Activated naive CD4-positive, alpha-beta T cell treated with anti-CD3 and anti-CD28 coated beads, Interleukin-2, amount 50 U/mL, for 72 hours (primary cell): ENCODE results near the gene IRF8. TPM values are rescaled to one million over a fixed set of nuclear protein-coding genes. Genes with fewer than 3 reads are reported as not detected.
"Not testable (repeated sequence)": the region's sequence is repeated elsewhere in the genome, so short reads cannot be mapped to it uniquely, and the experiment has no call there.

Source experiments
- ATAC-seq, 2 donors: fragments of 150-1000 bp; cut with Tn5 transposase; 2 replicates each; pipeline ENCODE4 v1.10.0; 2021; ENCODE audit warnings: mild to moderate bottlenecking in 2 of 2, moderate library complexity in 2 of 2
- DNase-seq, 2 donors: peaks; one replicate each; pipeline ENCODE4 v3.0.0; 2021 to 2022; ENCODE audit warnings: low spot score in 2 of 2
- H3K27ac Mint-ChIP-seq, 2 donors: one replicate each; pipeline ENCODE4 v1.8.0; 2022; ENCODE audit warnings: mild to moderate bottlenecking in 2 of 2, mixed read lengths in 2 of 2
- H3K36me3 Mint-ChIP-seq, 2 donors: one replicate each; pipeline ENCODE4 v1.8.0; 2022; ENCODE audit warnings: mixed read lengths in 2 of 2
- H3K9me3 Mint-ChIP-seq, 2 donors: one replicate each; pipeline ENCODE4 v1.8.0; 2022; ENCODE audit warnings: mixed read lengths in 2 of 2
- total RNA-seq, 2 donors: library from RNA; stranded (reverse); gene quantifications; one replicate each; pipeline ENCODE4 v1.2.3, GENCODE V29; 2022

Gene IRF8
- total RNA-seq, 2 donors from 2014 or later: 150 to 184 TPM

DNA sequence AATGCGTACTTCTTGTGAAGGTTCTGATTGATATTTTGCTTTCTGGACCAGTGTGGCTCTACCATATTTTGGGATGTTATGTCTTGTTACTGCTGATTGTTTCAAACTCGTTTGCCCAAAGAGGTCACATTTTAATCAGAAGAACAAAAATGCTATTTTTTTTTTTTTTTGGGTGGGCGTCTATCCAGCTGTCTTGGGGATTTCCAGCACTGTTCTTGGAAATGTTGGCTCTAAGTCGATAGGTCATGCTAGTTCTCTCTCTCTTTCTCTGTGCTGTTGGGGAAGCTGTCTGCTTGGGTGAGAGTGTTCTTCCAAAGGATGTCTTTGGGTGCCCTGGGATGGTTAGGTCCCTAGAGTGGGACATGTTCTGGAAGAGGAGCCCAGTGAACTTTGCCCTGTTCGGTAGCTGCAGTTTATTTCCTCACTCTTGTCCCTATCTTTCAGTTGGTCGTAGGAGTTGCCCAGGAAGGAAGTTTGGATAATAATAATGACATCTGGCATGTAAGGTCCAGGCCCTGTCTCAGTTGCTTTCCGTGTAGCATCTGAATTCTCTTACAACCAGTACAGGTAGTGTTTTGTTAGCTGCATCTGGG, 2.9 kb downstream of the IRF8 start:
- H3K9me3 Mint-ChIP-seq: no peaks in the 10 kb centered on the region
- DNase-seq: peak in 1 of 2 donors; percentile 14
- H3K27ac Mint-ChIP-seq: peak overlapping the region; percentile 92 to 97
- no peak for ATAC-seq
- H3K36me3 Mint-ChIP-seq: peaks cover 81 to 82% of the 10 kb centered on the region in 2 donors

DNA sequence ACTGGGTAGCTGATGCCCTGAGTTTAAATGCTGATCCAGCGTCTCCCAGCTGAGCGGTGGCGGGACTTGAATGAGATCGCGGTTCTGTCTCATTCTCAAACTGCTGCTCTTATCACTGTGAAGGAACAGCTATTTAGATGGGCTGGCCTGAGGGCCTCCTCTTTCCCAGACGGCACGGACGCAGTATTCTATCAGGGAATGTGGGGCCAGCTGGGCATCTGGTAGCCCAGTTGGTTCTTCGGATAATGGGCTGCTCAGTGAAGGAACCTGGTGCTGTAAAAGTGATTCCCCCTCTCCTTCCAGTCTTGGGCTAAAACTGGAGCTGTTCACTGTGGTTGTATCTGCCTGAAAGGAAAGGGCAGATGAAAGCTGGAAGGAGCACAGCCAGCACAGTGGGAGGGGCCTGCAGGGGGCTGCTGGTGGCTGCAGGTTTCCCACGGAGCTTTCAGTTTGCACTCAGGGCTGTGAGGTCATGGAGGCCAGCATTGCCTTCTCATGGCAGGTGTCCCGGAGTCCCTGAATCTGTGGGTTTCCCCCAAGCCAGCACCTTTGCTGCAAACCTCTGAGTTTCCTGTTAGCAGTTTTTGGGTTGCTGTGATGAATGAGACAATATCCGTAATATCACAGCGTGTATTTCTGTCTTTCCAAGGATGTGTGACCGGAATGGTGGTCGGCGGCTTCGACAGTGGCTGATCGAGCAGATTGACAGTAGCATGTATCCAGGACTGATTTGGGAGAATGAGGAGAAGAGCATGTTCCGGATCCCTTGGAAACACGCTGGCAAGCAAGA, 3.6 kb downstream of the IRF8 start:
- ATAC-seq (peak; percentile 73 to 74), DNase-seq (peak; percentile 68 to 73)
- Mint-ChIP-seq H3K27ac (peak overlapping the region; percentile 92 to 97), H3K36me3 (peaks cover 84 to 86% of the 10 kb centered on the region in 2 donors), H3K9me3 (no peaks in the 10 kb centered on the region)

DNA sequence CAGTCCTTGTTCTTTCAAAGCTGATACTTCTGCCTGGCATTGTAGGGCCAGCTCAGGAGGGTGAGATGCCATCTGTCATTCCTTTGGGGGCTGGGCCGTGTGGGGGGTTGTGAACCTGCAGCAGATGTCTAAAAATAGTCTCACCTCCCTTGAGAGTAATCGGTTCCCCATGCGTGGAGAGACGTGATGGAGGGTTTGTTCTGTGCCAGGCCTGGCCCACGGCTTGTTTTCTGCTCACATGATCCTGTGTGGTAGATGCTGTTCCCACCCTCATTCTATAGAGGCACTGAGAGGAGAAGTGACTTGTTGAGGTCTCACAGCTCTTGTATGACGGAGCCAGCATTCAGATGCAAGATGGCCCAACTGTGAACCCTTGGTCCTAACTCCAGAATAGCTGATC, 4.6 kb downstream of the IRF8 start:
- Mint-ChIP-seq H3K27ac (peak overlapping the region; percentile 92 to 97), H3K36me3 (peaks cover 87 to 88% of the 10 kb centered on the region in 2 donors), H3K9me3 (no peaks in the 10 kb centered on the region)
- DNase-seq (no peak), ATAC-seq (no peak)

DNA sequence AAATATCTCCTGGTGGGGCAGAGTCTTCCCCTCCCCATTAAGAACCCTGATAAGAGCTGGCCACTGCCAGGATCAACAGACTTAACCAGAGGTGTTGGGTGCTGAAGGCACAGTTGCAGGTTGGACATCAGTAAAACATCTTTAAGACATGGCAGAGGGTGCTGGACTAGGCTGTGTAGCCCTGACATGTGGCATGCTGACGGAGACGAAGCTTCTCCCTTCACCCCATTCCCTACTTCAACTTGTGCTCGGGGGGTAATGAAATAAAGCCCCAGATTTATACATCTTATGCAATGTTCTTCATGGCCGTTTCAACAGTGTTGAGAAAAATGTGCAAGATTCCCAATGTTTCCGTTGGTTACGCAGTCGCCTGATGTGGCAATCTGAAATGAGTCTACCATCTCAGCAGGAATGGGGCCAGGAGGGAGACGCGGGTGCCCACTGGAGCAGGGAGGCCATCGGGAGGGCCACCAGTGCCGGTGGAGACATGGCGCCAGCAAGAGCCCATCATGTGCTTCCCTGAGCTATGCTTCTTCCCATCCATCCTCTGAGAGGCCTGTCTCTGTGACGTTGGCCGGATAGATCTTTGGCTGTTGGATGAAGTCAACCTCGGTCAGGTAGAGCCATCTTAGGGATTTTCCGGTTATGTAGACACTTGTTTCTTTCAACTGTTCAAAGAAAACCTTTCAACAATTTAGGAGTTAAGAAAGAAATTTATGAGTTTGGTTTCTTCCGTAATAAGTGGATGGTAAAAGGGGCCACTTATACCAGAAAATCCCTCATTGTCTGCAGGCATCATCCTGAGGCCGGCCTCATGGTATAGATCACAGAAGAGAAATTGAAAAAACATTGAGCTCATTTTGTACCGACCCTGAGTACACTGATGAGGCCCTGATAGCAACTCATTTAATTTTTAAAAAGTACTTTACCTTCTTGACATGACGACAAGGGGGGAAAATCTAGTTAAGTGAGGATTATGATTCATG, 6.4 kb downstream of the IRF8 start:
- no peak overlapping the region for H3K27ac Mint-ChIP-seq
- no peaks in the 10 kb centered on the region for H3K9me3 Mint-ChIP-seq
- DNase-seq (no peak), ATAC-seq (no peak)
- H3K36me3 Mint-ChIP-seq: peaks cover 85 to 92% of the 10 kb centered on the region in 2 donors

DNA sequence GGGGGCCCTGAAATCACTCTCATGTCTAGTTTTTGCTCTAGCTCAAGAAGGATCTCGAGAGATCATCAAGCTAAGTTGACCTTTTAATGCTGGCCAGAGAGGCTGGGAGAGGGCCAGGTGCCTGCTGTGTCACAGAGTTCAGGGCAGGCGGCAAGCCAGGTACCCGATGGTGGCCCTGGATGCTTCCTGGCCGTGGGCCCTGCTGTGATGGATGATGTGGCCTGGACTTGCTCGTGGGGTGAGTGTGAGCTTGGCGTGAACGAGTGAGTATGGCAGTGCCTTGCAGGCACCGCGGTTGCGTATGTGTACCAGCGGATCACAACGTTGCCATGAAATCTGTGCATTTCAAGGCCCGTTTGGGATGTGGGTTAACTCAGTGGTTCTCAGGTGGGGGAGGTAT, 7.4 kb downstream of the IRF8 start:
- H3K9me3 Mint-ChIP-seq: no peaks in the 10 kb centered on the region
- ATAC-seq (no peak), DNase-seq (no peak)
- peak overlapping the region in 1 of 2 donors; percentile 82 for H3K27ac Mint-ChIP-seq
- H3K36me3 Mint-ChIP-seq: peaks cover 82 to 84% of the 10 kb centered on the region in 2 donors

DNA sequence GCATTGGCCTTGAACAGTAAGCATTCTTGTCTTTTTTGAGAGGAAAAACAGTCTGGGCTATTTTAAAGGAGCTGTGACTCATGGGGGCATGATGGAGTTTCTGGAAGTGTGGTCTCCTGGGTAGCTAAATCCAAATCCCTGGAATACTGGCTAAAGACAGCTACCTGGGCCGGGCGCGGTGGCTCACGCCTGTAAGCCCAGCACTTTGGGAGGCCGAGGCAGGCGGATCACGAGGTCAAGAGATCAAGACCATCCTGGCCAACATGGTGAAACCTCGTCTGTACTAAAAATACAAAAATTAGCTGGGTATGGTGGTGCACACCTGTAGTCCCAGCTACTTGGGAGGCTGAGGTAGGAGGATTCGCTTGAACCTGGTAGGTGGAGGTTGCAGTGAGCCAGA, 8.3 kb downstream of the IRF8 start:
- peaks cover 80 to 84% of the 10 kb centered on the region in 2 donors for H3K36me3 Mint-ChIP-seq
- H3K9me3 Mint-ChIP-seq, H3K27ac Mint-ChIP-seq, ATAC-seq, DNase-seq: not testable (repeated sequence)

DNA sequence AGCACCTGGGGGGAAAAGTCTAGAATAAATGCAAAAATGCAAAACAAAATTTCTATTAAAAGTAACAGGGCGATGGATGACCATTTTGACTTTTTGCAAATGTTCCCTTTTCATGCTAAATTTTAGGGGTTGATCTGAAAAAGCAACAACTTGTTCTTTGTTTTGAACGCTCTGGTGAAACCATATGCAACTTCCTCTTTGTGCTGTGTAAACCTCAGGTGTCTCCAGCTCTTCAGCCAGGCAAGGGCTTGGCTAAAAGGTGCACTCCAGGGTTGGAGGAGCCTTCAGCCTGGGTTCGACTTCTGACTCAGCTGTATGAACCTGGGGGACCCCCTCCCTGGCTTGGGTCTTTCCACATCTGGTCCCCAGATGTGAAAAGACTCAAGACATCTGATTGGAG, 9.5 kb downstream of the IRF8 start:
- ATAC-seq (no peak), DNase-seq (no peak)
- Mint-ChIP-seq H3K36me3 (peaks cover 75 to 78% of the 10 kb centered on the region in 2 donors), H3K9me3 (no peaks in the 10 kb centered on the region), H3K27ac (peak overlapping the region in 1 of 2 donors; percentile 77)

DNA sequence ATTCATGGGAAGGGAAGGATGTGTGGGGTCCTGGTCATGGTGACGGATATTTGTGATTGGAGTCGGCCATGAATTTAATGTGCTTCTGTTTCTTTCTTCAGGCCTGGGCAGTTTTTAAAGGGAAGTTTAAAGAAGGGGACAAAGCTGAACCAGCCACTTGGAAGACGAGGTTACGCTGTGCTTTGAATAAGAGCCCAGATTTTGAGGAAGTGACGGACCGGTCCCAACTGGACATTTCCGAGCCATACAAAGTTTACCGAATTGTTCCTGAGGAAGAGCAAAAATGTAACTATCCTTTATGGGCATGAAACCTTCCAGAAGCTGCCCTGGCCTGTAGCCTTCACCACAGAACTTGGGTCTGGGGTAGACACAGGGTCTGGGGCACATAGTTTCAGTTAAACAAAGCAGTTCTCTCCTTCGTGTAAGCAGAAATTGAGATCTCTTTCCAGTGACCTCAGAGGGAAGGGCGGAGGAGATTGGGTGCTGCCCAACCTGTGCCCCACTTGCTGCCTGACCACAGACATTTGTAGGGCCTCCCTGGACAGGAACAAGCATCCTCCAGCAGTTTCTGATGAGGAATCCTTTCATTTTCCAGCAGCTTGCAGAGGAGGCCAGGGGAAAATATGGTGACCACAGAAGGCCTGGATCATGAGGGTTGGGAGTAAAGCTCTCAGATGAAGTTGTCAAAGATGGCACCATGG, 10.1 kb downstream of the IRF8 start:
- Mint-ChIP-seq H3K9me3 (no peaks in the 10 kb centered on the region), H3K27ac (peak overlapping the region in 1 of 2 donors; percentile 77), H3K36me3 (peaks cover 70 to 73% of the 10 kb centered on the region in 2 donors)
- ATAC-seq: no peak
- no peak for DNase-seq

DNA sequence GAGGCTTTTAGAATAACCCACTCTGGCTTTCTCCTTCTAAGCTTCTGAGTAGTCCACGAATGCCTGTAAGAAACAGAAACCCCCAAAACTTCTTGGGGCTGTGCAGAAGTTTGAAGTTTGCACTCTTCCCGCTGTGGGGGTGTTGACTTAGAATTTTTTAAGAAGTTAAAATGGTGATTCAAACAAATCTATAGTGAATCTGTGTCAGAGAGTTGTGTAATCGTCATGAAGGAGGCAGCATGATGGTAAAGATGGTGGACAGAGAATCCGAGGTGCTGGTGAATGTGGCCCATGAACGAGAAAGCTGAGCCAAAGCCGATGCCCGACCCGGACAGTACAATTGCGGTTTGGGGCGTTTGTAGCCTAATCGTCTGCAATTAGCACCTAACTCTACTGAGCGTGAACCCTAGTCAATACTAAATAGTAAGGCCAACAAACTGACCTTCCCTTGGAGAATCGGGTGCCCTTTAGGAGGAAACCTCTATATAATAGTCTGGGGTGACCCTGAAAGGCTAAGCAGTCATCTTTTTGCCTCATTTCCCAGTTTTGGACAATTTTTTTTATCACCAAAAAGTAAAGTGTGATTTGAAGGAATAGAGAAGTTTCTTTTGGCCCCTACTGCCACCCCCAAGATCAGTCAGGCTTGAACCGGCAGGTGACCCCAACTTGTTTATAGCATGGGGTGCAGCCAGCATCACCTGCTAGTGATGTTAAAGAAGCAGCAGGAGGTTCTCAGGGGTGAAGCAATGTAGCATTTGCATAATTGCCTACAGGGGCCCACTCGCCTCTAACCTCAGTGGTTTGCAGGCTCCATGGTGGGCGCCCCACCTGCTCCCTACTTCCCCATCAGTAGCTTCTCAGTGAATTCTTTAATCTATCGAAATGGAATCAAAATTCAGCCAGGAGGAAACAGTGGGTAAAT, 11.2 kb downstream of the IRF8 start:
- Mint-ChIP-seq H3K36me3 (peaks cover 65 to 67% of the 10 kb centered on the region in 2 donors), H3K9me3 (no peaks in the 10 kb centered on the region), H3K27ac (no peak overlapping the region)
- ATAC-seq (no peak), DNase-seq (no peak)

DNA sequence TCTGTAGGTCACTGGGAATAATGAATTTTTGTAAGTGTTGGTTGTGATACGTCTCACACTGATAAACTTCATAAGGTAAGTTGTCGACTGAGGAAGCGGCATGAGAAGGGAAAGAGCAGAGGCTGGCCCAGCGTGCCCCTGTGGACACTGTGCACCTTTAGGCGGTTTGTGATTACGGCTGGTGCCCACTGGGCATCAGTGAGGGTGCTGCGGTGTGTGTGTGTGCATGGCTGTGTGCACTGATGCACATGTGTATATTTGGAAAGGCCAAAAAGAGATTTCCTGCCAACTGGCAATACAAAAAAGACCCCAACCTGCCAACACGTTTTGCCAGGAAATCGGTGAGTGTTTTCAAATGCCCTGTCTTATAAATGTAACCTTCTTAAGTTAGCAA, 11.9 kb downstream of the IRF8 start:
- Mint-ChIP-seq H3K9me3 (no peaks in the 10 kb centered on the region), H3K36me3 (peaks cover 58 to 60% of the 10 kb centered on the region in 2 donors)
- ATAC-seq: no peak

DNA sequence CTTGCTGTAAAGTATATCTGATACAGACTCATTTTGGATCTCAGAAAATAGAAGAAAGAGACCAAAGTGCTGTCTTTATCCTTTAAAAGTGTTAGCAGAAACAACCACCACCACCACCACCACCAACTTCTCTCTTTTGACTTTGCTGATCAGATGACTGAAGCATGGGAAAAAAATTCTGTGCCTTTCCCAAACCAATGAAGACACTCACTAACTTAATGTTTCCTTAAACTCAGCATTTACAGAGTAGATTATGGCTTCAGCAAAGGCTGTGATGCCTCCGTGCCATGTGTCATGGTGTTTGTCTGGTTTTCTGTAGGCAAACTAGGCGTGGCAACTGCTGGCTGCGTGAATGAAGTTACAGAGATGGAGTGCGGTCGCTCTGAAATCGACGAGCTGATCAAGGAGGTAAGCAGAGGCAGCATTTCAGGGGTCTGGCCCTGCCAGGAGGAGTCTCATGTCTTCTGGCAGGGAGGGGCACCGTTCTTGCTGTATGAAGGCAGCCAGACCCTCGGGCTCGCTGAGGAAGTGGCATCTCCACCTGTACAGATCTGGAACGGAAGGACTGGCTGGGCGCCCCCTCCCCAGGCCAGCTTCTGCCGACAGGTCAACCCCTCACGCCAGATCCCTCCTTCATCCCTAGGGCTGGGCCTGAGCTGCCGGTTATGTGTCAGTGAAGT, 12.4 kb downstream of the IRF8 start:
- ATAC-seq: no peak
- H3K27ac Mint-ChIP-seq: no peak overlapping the region
- no peak for DNase-seq
- H3K9me3 Mint-ChIP-seq: no peaks in the 10 kb centered on the region
- peaks cover 55 to 59% of the 10 kb centered on the region in 2 donors for H3K36me3 Mint-ChIP-seq

More for the DNA sequence above, 11.9 kb downstream of the IRF8 start:
- DNase-seq: no peak
- H3K27ac Mint-ChIP-seq: no peak overlapping the region

DNA sequence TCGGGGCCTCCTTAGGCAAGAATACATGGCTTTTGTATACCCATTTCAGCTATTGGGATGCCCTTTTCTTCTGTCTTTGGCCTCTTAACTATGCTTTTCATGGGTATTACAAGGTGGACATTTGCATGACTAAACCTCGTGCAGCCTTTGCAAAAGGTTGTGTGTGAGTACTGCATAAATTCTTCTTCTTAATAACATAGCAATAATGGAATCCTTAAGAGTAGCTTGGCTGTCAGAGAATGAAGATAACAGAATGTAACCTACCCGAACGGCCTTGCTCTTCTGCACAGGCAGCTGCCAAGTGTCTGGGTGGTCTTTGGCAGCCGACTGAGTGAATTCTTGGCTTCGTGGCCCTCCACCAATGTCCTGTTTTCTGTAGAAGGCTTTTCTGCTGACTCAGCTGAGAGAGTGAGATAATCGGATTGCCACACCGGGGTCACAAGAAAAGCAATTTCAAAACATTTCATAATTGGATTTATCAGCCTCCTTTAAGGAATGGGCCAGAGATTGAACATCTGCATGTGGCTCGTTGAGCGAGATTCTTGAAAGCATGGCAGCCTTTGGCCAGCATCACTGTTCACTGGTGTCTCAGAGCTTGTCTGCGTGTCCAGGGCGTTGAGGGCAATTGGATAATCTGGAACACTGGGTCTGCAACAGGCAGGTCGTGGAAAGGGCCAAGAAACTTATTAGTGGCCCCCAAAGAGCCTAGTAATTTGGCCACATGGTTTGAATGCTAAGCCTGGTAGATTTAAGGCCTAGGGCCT, 13.4 kb downstream of the IRF8 start:
- H3K27ac Mint-ChIP-seq: peak overlapping the region in 1 of 2 donors; percentile 44

DNA sequence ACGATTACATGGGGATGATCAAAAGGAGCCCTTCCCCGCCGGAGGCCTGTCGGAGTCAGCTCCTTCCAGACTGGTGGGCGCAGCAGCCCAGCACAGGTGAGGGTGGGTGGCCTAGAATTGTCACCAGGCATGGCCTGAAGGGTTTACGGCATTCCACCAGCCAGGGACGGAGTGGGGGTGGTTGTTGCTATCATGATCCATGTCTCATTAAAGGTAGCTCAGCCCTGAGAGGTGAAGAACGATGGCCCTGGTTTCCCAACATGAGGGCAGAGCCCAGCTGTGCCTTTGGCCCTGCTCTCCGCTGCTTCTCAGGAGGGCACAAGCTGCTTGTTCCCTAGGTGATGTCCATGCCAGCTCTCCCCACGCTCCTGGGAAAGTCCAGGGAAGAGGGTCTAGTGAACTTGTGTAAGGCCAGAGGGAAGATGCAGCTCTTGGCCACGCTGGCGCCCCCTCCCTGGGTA, 14.2 kb downstream of the IRF8 start:
- Mint-ChIP-seq H3K27ac (peak overlapping the region in 1 of 2 donors; percentile 55), H3K9me3 (no peaks in the 10 kb centered on the region), H3K36me3 (peaks cover 56 to 58% of the 10 kb centered on the region in 2 donors)
- no peak for ATAC-seq
- DNase-seq: no peak

More for the DNA sequence above, 13.4 kb downstream of the IRF8 start:
- DNase-seq: no peak
- no peak for ATAC-seq
- peaks cover 51 to 54% of the 10 kb centered on the region in 2 donors for H3K36me3 Mint-ChIP-seq
- no peaks in the 10 kb centered on the region for H3K9me3 Mint-ChIP-seq
